ENCODE results near the gene NME2.
"Not testable (repeated sequence)": the region's sequence is repeated elsewhere in the genome, so short reads cannot be mapped to it uniquely, and the experiment has no call there.

Gene NME2

GRCh38 chr17:51166198-51166986 is at the start of gene NME2:
Gene NME2 (plus strand): TSS chr17:51166411. CDS start chr17:51166831, 420 bp downstream.
- DNase-seq, result peak; percentile 90

DNA sequence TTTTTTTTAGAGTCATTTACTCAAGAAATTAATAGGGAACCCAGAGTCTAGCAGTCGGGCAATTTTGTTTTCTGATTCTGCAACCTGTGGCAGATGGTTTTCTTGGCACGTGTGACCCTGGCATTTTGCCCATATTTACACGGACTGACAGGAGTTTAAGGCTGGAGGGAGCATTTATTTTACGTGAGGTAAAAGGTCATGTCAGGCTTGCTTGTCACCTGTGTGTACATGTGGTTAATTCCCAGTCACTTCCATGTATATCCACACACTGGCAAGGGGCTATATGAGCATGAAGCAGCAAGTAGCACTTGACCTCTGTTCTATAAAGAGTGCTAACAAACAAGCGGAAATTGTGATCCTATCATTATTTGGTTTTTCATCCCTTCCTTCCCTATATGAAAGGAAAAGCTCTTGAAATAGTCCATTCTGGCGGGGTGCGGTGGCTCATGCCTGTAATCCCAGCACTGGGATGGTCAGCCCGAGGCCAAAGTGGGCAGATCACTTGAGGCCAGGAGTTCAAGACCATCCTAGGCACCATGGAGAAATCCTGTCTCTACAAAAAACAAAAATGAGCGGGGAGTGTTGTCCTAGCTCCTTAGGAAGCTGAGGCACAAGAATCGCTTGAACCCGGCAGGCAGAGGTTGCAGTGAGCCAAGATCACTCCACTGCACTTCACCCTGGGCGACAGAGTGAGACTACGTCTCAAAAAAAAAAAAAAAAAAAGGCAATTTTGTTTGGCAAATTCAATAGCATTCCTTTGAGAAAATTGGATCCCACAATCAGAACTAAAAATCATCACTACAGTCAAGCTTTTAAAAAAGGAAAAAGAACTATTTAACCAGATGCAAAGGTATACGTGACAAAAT is 47.6 kb upstream of the NME2 start:
- DNase-seq, result no peak

DNA sequence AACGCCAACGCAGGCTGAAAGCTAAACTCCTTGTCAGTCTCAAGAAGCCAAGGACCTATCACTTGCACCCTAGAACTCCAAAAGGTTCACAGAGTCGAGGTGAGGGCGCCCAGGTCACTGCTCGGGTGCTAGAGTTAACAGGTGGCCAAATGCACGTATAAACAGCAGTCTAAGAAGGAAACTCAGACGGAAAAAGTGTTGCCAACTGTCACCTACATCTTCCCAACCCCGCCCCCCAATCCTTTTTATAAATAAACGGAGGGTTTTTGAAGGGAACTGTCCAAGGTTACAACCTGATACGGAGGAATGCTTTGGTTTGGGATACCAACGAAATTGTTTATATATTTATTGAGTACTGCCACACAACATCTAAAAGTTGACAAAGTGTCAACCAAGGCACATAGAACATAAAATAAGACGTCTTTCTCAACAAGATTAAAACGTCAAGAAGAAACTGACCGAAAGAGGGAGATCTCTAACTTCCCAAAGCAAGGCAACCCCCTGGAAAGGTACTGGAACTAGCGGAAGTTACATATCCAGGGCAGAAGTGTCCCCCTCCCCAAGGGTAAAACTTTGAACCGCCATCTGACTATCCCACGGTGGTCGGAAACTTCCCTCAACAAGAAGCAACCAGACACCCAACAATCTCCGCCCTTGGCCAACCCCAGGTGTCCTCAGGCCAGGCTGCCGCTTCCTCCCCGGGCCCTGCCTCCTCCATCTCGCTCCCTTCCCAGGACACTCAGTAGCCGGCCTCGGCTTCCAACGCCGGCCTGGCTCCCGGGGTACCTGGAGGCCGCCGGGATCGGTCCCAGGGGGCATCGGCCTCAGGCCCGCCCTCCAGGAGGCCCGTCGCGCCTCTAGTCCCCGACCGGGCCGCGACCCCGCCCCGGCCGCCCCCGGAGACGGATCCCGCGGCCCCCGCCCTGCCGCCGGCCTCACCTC is 46.5 kb upstream of the NME2 start:
- DNase-seq, result peak; percentile 69

DNA sequence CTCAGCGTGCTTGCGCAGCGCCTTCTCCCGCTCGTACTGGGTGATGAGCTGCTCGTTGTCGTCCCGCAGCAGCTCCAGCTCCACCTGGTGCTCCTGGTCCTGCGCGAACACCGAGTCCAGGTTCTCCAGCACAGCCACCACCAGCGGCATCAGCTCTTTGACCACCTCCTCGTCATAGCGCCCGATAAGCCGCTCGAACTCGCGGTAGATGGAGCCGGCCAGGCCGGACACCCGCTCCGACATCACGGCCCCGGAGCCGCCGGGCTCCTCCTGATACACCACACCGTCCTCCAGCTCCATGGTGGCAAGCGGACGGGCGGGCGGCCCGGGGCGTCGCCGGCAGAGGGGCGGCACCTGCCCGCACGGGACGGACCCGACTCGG is 45.9 kb upstream of the NME2 start:
- DNase-seq, result no peak

DNA sequence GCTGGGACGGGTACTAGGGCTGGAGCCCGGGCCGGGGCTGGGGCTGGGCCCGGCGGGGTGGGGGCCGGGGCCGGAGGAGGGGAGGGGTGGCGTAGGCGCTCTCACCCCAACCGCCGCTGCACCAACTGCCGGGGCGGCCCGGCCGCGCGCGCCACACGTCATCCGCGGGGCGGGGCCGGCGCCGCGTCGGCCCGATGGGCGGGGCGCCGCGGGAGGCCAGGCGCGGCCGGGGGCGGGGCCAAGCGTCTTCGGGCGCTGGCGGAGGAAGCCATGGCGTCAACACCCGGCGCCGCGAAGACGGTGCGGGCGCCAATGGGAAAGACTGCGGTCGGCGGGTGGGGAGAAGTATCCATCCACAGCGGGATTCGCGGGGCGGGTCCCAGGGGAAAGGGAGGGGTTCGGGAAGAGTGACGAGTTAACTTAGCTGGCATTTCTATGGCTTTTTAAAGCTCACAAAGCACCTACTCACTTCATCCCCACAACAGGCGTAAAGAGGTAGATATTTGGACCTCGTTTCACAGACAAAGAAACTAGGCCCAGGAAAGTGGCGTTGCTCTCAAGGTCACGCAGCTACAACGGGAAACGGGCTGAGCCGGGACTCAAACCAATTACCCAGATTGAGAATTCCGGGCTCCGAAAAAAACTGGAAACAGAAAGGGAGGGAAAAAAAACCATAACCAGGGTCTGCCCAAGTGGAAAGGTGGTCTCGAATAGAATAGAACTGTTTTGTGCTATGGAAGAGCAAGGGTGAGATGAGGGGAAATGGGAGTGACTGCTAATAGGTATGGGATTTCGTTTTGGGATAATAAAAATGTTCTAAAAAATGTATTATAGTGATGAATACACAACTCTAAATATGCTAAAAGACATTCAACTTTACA is 45.2 kb upstream of the NME2 start, which contains the start of gene SPAG9:
Gene SPAG9, minus strand, starts transcription at position 130 of the 881 bp plus-strand sequence. CDS start 212 bp downstream, outside the sequence.
- DNase-seq, result peak; percentile 96

- peak; percentile 92 for DNase-seq
Measured at GRCh38 chr17:51121620-51122472, 44.4 kb upstream of the NME2 start.

- not testable (repeated sequence) for DNase-seq
Measured at GRCh38 chr17:51122473-51123115, 43.6 kb upstream of the NME2 start.

DNA sequence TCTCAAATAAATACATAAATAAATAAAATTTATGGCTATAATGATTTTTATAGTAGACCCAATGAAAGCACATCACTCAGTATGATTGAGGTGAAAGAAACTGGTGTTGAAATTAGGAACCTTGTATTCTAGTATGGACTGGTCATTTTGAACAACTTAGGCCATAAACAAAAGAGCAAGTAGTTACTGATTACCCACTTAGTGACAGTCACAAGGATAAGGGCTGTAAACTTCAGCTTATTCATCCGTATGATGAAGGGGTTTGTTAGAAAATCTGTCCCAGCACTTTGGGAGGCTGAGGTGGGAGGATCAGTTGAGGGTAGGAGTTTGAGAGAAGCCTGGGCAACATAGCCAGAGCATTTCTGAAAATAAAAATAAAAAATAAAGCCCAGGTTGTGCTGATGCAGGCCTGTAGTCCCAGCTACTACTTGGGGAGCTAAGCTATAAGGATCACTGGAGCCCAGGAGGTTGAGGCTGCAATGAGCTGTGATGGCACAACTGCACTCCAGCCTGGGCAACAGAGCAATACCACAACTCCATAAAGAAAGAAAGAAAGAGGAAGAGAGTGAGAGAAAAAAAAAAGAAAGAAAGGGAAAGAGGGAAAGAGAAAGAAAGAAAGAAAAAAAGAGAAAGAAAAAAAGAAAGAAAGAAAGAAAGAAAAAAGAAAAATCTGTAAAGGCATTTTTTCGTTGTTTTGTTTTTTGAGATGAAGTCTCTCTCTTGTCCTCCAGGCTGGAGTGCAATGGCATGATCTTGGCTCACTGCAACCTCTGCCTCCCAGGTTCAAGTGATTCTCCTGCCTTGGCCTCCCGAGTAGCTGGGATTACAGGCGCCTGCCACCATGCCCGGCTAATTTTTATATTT is 41.3 kb upstream of the NME2 start:
- DNase-seq, result no peak

- no peak for DNase-seq
Measured at GRCh38 chr17:51128076-51128475, 38.1 kb upstream of the NME2 start.

- no peak for DNase-seq
Measured at GRCh38 chr17:51132964-51133319, 33.3 kb upstream of the NME2 start.

GRCh38 chr17:51133365-51133764 is 32.8 kb upstream of the NME2 start:
- DNase-seq, result no peak

GRCh38 chr17:51135956-51136355 is 30.3 kb upstream of the NME2 start:
- no peak for DNase-seq

DNA sequence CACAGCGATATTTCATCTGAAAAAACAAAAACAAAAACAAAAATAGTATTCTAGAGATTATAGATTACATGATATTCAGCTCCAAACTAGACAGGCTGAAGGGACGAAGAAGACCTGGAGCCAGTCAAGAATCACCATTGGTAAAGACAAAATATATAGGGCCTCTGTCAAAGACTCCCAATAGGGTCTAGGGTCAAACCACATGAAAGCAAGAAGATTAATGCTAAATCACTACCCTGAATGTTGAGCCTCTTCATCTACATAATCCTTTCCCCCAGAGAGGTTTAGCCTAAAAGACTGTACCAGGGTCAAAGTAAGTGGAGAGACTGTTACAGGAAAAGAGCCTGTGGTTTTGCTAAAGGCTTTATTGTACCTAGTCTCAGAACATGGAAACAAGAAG is 23.6 kb upstream of the NME2 start:
- DNase-seq, result no peak

DNA sequence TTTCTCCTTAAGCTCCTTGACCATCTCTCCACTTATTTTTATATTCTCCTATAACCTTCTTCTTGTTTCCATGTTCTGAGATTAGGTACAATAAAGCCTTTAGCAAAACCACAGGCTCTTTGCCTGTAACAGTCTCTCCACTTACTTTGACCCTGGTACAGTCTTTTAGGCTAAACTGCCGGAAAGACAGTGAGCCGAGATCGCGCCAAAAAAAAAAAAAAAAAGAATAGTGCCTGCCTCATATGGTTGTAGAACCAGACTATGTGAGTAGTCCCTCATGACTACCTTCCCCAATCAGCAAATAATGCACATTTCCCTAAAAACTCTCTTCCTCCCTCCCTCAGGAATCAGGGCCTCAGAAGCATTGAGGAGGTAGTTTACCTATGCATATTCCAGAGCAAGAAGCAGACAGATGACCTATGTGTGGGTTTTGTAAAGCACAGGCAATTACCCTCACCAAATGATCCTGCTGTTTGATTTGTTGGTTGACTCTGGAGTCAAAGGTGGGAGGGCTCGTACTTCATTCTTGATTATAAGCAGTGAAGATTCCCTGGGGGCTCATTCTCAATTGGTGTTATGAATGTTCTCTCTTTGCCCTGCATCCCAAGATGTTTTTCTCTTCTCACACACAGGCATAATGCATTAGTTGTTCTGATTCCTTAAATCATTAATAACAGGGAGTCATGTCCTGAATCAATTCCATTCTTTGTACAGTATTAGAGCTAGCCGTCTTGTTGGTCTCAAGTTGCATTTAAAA is 21.8 kb upstream of the NME2 start:
- DNase-seq, result no peak

GRCh38 chr17:51147650-51148049 is 18.6 kb upstream of the NME2 start:
- no peak for DNase-seq

DNA sequence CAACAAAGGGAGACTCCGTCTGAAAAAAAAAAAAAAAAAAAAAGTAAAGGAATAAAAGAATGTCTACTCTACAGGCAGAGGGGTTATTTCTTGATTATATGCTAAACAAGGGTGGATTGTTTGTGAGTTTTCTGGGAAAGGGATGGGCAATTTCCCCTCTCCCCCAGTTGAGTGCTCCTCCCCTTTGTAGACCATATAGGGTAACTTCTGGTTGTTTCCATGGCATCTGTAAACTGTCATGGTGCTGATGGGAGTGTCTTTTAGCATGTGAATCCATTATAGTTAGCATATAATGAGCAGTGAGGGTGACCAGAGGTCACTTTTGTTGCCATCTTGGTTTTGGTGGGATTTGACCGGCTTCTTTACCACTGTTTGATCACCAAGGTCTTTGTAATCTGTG is 17.0 kb upstream of the NME2 start:
- DNase-seq, result no peak

GRCh38 chr17:51150932-51151331 is 15.3 kb upstream of the NME2 start:
- DNase-seq, result no peak

DNA sequence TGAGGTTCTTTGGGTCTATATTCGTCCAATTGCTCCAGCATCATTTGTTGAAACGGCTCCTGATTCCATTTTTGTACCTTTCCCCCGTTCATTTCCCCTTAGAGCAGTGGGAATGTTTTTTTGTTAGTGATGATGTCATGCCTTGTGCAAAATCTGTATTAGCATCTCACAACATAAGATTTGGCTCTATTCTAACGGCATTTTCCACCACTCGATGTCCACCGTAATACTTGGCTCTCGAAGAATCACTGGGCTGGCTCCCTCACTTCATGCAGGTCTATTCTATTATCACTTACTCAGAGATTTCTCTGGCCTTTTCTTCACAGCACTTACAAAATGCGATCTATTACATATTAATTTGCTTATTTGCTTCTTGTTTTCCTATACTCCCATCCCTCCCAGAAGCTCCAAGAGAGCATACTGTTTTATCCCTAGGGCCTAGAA is 13.4 kb upstream of the NME2 start:
- no peak for DNase-seq
